Omental fat pad (tissue), 4 donors: ENCODE measurements around the gene CNTN1. TPM values are rescaled to one million over a fixed set of nuclear protein-coding genes. Genes with fewer than 3 reads are reported as not detected.
A peak's percentile ranks its signal among the peaks of the same experiment; 100 is the strongest.

Source experiments
- ATAC-seq: fragments of 150-250 bp; one replicate; pipeline ENCODE4 v1.9.1; 2016; ENCODE audit warnings: mild to moderate bottlenecking, moderate library complexity; ENCODE audit not compliant: low FRiP score
- DNase-seq: peaks from one replicate; pipeline ENCODE4 v3.0.0-alpha.2; 2019; ENCODE audit warnings: low spot score
- total RNA-seq, 4 donors: library from RNA; depleted of rRNA; stranded (reverse); fragments of >200 nt; gene quantifications; one replicate each; pipeline ENCODE4 v1.1.0, GENCODE V29; 2016
- TF ChIP-seq, protein P1 (sequence below), 3 donors: fragments of 450-650 bp; IDR thresholded peaks; one replicate each; pipeline ENCODE4 v1.5.1; 2016 to 2017; ENCODE audit warnings: antibody characterized with exemption in 3 of 3, mild to moderate bottlenecking in 3 of 3, moderate library complexity in 2 of 3

The CNTN1 gene
- total RNA-seq, 4 donors from 2014 or later, result 1.1 to 3.6 (median 1.5) TPM

DNA sequence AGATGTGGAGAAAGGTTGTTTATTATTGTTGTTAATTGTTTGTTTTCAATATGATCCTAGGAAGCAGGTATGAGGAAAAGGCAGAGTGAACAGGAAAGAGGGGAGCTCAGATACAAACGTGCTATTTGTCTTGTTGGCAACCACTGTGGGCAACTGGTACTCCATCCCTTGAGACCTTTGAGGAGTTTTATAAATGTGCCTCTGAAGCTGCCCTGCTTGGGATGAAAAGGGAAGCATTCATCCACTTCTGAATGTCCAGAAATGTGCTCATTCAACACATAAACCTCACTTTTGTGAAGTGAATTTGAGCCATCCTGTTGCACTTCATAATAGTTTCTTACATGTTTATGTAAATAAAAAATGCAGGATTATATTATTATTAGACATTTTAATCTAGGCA is 331.6 kb downstream of the CNTN1 start:
- DNase-seq, result no peak
- ATAC-seq, result no peak
- TF ChIP-seq, protein P1, sequence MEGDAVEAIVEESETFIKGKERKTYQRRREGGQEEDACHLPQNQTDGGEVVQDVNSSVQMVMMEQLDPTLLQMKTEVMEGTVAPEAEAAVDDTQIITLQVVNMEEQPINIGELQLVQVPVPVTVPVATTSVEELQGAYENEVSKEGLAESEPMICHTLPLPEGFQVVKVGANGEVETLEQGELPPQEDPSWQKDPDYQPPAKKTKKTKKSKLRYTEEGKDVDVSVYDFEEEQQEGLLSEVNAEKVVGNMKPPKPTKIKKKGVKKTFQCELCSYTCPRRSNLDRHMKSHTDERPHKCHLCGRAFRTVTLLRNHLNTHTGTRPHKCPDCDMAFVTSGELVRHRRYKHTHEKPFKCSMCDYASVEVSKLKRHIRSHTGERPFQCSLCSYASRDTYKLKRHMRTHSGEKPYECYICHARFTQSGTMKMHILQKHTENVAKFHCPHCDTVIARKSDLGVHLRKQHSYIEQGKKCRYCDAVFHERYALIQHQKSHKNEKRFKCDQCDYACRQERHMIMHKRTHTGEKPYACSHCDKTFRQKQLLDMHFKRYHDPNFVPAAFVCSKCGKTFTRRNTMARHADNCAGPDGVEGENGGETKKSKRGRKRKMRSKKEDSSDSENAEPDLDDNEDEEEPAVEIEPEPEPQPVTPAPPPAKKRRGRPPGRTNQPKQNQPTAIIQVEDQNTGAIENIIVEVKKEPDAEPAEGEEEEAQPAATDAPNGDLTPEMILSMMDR (IDR thresholded peaks at IDR 0.05), result no peak

DNA sequence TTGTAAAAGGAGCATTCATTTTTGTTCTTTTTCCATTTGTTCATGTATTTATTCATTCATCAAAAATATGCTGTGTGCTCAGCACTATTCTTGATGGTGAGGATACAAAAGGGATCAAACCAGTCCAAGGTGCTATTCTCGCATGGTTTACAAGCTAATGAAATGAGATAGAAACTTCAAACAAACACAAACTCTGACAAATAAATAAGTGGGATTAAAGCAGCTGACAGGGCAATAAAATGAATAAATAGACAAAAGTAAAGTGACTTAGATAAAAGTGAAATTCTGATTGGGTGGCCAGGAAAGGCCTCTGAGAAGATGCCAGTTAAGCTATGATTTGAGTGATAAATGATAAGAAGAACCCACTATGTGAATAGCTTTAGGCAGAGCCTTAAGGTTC is 333.9 kb downstream of the CNTN1 start:
- no peak for ATAC-seq
- no peak for DNase-seq
- TF ChIP-seq, protein P1 (IDR thresholded peaks at IDR 0.05), result no peak

DNA sequence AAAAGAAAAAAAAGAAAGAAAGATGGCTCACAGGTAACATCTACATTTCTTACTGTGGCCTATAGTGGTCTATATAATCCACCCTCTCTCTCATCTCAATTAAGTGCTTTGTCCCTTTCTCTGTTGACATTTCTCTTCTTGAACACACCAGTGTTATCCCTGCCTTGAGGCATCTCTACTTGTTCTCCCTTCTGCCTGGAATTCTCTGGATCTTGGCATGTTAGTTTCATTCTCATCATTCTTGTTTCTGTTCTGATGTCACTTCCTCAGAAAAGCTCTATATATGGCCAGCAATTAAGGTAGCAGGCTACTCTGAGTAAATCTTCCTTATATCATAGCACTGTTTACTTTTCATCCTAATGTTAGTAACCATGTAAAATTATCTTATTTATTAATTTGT is 340.1 kb downstream of the CNTN1 start:
- TF ChIP-seq, protein P1 (IDR thresholded peaks at IDR 0.05), result no peak
- no peak for ATAC-seq
- DNase-seq, result no peak

DNA sequence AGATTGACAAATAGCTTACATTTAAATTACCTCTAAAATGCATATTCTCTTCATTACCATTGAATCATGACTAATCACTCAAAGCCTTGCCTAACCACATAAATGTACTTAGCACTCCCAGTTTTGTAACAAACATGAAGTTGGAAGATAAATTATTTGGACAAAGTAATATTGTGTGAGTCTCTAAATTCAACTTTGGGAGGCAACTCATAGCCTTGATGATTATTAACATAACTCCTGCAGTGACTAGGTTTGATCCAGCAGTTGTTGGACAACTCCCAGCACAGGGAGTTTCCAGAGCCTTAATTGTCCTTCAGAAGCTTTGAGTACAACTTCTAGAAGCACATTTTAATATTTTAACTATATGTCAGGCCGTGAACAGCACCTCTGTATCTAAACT is 342.4 kb downstream of the CNTN1 start:
- TF ChIP-seq, protein P1 (IDR thresholded peaks at IDR 0.05), result no peak
- ATAC-seq (peak; percentile 97), DNase-seq (no peak)

DNA sequence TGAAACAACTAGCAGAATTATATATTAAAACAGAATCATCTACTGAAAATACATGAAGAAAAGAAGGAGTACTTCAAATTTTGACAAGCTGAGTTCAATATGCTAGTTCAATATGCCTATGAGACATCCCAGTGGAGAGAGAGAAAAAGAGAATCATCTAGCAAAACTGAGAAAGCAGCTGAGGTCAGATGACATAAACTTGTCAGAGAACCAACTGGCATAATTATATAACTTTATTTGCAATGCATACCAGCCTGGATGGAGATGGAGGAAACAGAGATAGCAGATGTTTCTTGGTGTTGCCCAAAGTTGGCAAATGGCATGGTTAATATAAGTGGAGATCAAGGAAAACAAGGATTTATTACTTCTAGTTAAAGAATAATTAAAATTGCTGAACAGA is 347.2 kb downstream of the CNTN1 start:
- no peak for ATAC-seq
- DNase-seq, result no peak
- TF ChIP-seq, protein P1 (IDR thresholded peaks at IDR 0.05), result no peak

DNA sequence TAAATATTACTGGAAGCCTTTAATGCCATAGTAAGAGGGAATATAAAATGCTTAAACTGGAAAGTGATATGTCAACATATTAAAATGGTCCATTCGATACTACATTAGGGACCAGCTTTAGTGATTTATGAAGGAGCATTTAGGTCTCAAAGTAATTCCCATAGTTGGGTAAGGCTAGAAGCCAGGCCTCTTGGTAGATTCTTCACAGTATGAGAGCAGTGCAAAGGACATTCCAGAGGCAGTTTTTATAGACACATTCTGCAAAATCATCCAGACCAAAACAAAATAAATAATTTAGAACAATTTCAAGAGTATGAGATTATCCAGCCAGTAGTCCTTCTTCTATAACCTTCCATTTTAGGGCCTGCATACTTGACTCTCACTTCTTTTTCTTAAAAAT is 353.3 kb downstream of the CNTN1 start:
- DNase-seq, result no peak
- no peak for ATAC-seq
- TF ChIP-seq, protein P1 (IDR thresholded peaks at IDR 0.05), result no peak

DNA sequence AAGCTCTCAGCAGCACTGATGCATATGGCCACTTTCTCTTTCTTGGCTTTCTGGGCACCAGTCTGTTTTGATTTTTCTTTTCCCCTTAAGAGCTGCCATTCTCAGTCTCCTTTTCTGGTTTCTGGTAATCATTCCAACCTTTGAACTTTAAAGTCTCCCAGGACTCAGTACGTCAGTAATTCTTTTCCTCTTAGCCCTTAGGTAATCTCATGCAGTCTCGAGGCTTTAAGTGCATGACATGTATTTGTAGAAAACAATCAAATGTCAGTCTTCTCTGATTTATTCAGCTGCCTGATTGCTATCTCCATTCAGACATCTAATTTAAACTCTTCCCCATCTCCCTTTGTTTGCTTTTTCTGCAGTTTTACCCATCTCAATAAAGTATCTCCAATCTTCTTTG is 356.8 kb downstream of the CNTN1 start:
- ATAC-seq, result no peak
- TF ChIP-seq, protein P1 (IDR thresholded peaks at IDR 0.05), result no peak
- DNase-seq, result no peak
